Panc1 (cell line): ENCODE results near the gene PBX1.

Experiments used
- POLR2AphosphoS5 ChIP-seq: IDR thresholded peaks from 2 replicates; pipeline ENCODE4 v1.6.1; 2012; ENCODE audit warnings: mild to moderate bottlenecking, low read depth, low read length, moderate library complexity
- REST ChIP-seq, 2 experiments: IDR thresholded peaks; 2 replicates each; pipeline ENCODE4 v1.6.1; 2011 to 2012; ENCODE audit warnings: low read depth in 2 of 2, control low read depth in 1 of 2, low read length in 1 of 2, mild to moderate bottlenecking in 1 of 2, moderate library complexity in 1 of 2; ENCODE audit not compliant: insufficient read depth in 1 of 2
- SIN3A ChIP-seq: IDR thresholded peaks from 2 replicates; pipeline ENCODE4 v1.6.1; 2012; ENCODE audit warnings: low read depth, mild to moderate bottlenecking, low read length, moderate library complexity, borderline replicate concordance; ENCODE audit not compliant: insufficient read depth
- TCF7L2 ChIP-seq: IDR thresholded peaks from 2 replicates; pipeline ENCODE4 v1.6.1; 2011; ENCODE audit warnings: mild to moderate bottlenecking, low read depth, low read length, inconsistent platforms
- TF ChIP-seq, protein P1 (sequence below): fragments of 450-650 bp; IDR thresholded peaks from 2 replicates; pipeline ENCODE4 v1.5.1; 2017; ENCODE audit warnings: mild to moderate bottlenecking

GRCh38 chr1:164609089-164609488 lies 50.1 kb downstream of the PBX1 start:
- TF ChIP-seq, protein P1, sequence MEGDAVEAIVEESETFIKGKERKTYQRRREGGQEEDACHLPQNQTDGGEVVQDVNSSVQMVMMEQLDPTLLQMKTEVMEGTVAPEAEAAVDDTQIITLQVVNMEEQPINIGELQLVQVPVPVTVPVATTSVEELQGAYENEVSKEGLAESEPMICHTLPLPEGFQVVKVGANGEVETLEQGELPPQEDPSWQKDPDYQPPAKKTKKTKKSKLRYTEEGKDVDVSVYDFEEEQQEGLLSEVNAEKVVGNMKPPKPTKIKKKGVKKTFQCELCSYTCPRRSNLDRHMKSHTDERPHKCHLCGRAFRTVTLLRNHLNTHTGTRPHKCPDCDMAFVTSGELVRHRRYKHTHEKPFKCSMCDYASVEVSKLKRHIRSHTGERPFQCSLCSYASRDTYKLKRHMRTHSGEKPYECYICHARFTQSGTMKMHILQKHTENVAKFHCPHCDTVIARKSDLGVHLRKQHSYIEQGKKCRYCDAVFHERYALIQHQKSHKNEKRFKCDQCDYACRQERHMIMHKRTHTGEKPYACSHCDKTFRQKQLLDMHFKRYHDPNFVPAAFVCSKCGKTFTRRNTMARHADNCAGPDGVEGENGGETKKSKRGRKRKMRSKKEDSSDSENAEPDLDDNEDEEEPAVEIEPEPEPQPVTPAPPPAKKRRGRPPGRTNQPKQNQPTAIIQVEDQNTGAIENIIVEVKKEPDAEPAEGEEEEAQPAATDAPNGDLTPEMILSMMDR, result no peak
- TF ChIP-seq POLR2AphosphoS5 (no peak), SIN3A (no peak), TCF7L2 (no peak), REST (IDR thresholded peaks at IDR 0.05; ENCODE audit: insufficient read depth in 1 of 2, low read depth in 2 of 2, low read length in 1 of 2) (no peak)
